ENCODE measurements around the gene ABCB11.

Gene ABCB11

DNA sequence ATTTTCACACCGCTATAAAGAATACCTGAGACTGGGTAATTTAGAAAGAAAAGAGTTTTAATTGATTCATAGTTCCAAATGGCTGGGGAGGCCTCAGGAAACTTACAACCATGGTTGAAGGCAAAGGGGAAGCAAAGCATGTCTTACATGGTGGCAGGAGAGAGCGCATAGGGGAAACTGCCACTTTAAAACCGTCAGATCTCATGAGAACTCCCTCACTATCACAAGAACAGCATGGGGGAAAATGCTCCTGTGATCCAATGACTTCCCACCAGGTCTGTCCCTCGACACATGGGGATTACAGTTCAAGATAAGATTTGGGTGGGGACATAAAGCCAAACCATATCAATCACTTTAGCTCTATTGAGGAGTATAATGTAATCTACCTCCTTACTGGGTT lies 53.5 kb downstream of the ABCB11 start:
- H3K9me3 Mint-ChIP-seq, result no peaks in the 10 kb centered on the region
- DNase-seq (ENCODE audit: low spot score in 2 of 2) (no peak), ATAC-seq (no peak)
- H3K4me1 Mint-ChIP-seq, result peaks cover 6% of the 10 kb centered on the region
- H3K36me3 Mint-ChIP-seq, result no peaks in the 10 kb centered on the region
- no peak overlapping the region for H3K27ac Mint-ChIP-seq
- no peak overlapping the region for H3K4me3 Mint-ChIP-seq

DNA sequence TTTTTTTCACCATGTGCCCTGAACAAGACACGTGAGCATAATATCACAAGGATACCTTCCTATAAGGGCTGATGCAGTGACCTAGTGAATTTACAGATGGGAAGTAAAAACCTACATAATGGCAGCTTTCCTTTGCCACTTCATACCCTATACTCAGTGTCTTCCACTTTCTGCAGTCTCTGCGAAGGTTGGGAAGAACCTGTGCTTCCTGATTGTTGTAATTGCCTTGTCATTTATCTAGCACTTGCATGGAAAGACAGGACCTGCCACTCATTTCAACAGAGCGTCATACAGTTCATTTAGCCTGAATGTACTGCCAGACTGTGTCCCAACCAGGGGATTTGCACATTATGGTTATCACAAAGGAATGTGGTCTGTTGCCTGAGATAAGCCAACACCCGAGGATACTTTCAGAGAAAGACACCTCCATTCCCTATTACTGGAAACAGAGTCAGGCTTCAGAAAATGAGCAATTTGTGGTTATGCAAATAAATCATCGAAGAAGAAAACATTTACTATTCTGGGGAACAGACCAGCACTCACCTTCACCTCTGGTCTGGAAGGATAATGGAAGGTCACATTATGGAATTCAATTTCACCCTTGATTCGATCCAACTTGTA lies 55.0 kb downstream of the ABCB11 start:
- peak; percentile 51 for ATAC-seq
- DNase-seq (ENCODE audit: low spot score in 2 of 2), result no peak
- Mint-ChIP-seq H3K36me3 (no peaks in the 10 kb centered on the region), H3K4me1 (peaks cover 6% of the 10 kb centered on the region), H3K27ac (no peak overlapping the region), H3K9me3 (no peaks in the 10 kb centered on the region), H3K4me3 (no peak overlapping the region)

DNA sequence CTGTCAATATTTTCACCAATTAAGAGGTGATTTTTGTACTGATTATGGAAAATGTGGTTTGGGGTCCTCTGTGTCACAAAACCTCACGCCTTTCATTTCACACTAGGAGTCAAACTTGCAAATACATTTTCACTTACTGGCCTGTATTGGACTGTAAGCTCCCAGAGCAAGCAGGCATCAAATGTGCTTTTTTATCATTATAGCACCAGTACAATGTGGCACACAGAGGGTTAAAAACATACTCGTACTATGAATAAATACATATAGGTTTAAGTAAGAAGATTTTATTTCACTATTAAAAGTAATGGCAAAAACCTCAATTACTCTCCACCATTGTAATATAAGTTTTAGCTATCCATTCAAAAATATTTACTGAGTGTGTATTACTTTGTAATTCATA lies 56.7 kb downstream of the ABCB11 start:
- no peaks in the 10 kb centered on the region for H3K9me3 Mint-ChIP-seq

DNA sequence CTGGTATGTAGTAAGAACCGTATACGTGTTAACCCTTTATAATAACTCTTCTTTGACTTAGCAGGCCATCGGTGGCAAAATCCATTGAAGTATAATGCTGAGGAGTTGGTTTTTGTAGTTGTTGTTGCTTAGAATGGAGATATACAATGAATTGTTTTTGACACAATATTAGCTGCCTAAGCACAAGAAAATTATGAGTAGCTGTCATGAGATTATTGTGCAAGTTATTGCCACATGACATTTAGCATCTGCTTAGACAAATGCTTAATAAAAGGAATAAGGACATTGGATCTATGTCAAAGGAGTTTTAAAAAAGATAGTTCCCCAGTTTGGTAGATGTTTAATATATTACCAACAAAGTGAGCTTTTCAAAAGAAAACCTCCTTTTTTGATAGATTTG lies 59.9 kb downstream of the ABCB11 start:
- no peaks in the 10 kb centered on the region for H3K36me3 Mint-ChIP-seq
- H3K4me3 Mint-ChIP-seq, result no peak overlapping the region
- ATAC-seq, result no peak
- no peak for DNase-seq (ENCODE audit: low spot score in 2 of 2)
- peaks cover 8% of the 10 kb centered on the region for H3K4me1 Mint-ChIP-seq
- no peak overlapping the region for H3K27ac Mint-ChIP-seq
- H3K9me3 Mint-ChIP-seq, result no peaks in the 10 kb centered on the region

More for the DNA sequence above, 56.7 kb downstream of the ABCB11 start:
- DNase-seq (ENCODE audit: low spot score in 2 of 2), result no peak
- Mint-ChIP-seq H3K36me3 (no peaks in the 10 kb centered on the region), H3K4me3 (no peak overlapping the region), H3K27ac (no peak overlapping the region), H3K4me1 (peaks cover 6% of the 10 kb centered on the region)
- ATAC-seq, result no peak

DNA sequence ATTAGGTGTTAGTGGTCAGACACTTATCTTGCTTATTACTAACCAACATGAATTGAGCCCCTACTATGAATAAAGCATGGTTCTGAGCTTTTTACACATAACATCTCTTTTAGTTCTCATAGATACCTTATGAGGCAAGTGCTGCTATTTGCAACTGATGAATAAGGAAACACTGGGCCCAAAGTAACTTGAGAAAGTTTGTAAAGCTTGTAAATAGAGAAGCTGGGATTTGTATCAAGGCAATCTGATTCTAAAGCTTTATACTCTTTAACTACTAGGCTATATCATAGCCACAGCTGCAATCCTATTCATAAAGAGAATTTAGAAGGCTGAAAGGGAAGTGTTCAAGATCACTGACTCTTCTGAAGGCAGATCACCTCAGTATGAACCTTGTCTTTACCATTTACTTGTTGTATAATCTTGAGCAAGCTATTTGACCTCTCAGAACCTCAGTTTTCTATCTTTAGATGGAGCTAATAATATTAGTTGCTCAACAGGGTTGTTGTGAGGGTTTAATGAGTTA lies 60.4 kb downstream of the ABCB11 start:
- H3K4me1 Mint-ChIP-seq, result peaks cover 8% of the 10 kb centered on the region
- H3K9me3 Mint-ChIP-seq, result no peaks in the 10 kb centered on the region
- no peak overlapping the region for H3K27ac Mint-ChIP-seq
- DNase-seq (ENCODE audit: low spot score in 2 of 2) (no peak), ATAC-seq (no peak)
- no peaks in the 10 kb centered on the region for H3K36me3 Mint-ChIP-seq
- H3K4me3 Mint-ChIP-seq, result no peak overlapping the region

DNA sequence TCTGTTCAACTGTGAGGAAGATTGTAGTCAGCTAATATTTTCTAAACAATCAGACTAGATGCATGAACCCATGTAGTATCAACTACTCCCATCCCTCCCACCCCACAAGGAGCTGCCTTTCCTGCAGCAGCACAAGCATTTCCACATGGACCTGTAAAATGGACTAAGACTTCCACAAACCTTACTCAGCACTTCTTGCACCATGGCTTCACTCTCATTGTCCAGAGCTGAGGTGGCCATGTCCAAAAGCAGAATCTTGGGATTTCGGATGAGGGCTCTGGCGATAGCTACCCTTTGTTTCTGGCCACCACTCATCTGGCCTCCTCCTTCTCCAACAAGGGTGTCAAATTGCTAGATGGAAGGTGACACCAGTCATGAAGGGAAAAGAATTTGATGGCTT lies 61.3 kb downstream of the ABCB11 start:
- Mint-ChIP-seq H3K27ac (no peak overlapping the region), H3K4me1 (peaks cover 14% of the 10 kb centered on the region), H3K36me3 (no peaks in the 10 kb centered on the region), H3K4me3 (no peak overlapping the region), H3K9me3 (no peaks in the 10 kb centered on the region)
- ATAC-seq (no peak), DNase-seq (ENCODE audit: low spot score in 2 of 2) (no peak)

DNA sequence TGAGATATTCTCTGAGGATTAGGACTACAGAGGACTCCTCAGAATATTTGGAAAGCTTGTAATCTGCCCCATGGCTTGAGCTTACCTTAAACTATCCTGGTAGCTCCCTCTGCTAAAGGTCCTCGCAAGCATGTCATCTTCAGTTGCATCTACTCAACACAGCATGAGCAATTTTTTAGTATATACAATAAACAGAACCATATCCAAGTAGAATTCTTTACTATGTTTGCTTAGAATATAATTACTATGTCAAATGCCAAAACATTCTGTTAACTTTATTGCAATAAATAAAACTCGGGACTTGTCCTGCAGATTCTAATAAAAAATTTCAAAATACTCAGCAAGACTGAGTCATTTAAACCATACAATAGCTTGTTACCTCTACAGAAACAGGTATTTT lies 62.8 kb downstream of the ABCB11 start:
- ATAC-seq, result no peak
- Mint-ChIP-seq H3K4me3 (no peak overlapping the region), H3K36me3 (no peaks in the 10 kb centered on the region), H3K4me1 (peaks cover 25% of the 10 kb centered on the region), H3K27ac (no peak overlapping the region), H3K9me3 (no peaks in the 10 kb centered on the region)
- no peak for DNase-seq (ENCODE audit: low spot score in 2 of 2)

DNA sequence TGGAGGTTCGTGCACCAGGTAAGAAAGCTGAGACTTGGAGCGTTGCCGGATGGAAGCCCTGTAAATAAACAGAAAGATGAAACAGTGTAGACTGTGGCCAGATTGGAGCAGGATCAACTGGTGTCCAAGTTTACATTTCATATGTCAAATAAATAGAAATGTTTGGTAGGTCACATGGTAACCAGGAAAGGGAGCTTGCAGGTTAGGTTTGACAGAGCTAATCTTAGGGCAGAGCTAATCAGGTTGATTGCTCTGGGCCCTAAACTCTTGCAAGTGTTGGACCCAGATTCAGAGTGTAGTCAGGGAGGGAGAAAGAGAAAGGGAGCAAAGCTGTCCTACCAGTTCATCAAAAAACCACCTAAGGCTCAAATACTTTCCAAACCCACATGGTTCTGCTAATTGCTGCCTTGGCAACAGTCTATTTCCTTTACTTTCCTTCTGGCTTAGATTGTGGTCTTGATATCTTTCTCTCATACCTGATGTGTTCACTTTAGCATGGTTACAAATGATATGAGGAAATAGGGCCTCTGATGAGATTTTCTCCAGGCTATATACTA lies 66.8 kb downstream of the ABCB11 start:
- Mint-ChIP-seq H3K27ac (peak overlapping the region; percentile 35), H3K36me3 (no peaks in the 10 kb centered on the region), H3K9me3 (no peaks in the 10 kb centered on the region), H3K4me1 (peaks cover 34% of the 10 kb centered on the region), H3K4me3 (no peak overlapping the region)
- ATAC-seq (peak; percentile 61), DNase-seq (ENCODE audit: low spot score in 2 of 2) (no peak)

DNA sequence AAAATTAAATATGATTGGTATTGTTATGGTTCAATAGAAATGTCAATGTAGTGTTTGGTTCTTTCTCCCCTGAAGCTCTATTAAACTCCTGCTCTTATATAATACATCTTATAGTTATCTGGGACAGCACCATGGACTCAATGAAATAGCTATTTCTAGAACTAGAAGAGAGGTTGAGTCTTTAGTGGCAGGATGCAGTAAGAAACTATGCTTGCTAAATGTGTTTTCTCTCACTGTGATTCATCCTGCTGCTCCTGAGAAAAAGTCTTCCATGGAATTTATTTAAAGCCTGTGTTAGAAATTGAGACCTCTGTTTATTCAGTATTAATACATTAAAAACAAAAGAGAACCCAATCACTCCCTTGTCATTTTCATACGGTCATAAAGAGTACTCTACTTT lies 68.5 kb downstream of the ABCB11 start:
- no peaks in the 10 kb centered on the region for H3K9me3 Mint-ChIP-seq
- no peak overlapping the region for H3K27ac Mint-ChIP-seq

DNA sequence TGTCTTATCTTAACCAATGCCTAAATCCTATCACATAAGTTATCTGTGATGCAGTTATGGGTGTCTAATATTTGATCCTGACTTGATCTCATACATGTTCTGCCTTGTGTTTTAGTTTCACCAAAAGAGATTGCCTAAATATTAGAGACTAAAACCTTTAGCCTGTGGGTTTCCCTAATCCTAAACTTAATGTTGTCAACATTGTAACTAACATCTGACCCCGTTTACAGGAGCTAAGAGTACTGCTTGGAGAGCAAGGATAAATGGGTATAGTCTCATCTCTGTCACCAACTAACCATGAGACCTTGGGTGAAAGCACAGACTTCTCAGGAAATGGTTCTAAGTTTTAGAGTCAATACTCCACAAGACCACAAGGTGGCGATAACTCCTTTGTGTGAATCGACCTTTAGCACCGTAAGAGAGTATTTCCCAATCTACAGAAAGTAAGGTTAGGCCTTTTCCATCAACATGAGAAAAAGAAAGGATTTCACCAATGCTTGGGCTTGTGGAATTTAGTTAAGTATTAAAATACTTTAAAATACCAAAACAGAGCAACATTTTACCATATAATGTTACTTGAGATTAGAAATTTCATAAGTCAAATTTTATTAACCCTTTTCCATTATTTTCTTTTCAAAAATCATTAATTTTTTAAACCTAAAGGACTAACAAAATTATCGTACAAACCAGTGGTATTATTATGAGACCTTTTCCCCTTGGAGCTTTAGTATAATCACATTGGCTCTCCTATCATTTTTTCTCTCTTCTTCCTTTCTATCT lies 69.5 kb downstream of the ABCB11 start:
- ATAC-seq (peak; percentile 84), DNase-seq (ENCODE audit: low spot score in 2 of 2) (peak; percentile 20 to 62)
- Mint-ChIP-seq H3K9me3 (no peaks in the 10 kb centered on the region), H3K27ac (peak overlapping the region; percentile 38), H3K4me1 (peaks cover 34% of the 10 kb centered on the region), H3K4me3 (no peak overlapping the region), H3K36me3 (no peaks in the 10 kb centered on the region)

More for the DNA sequence above, 68.5 kb downstream of the ABCB11 start:
- ATAC-seq (no peak), DNase-seq (ENCODE audit: low spot score in 2 of 2) (no peak)
- H3K4me1 Mint-ChIP-seq, result peaks cover 34% of the 10 kb centered on the region
- no peak overlapping the region for H3K4me3 Mint-ChIP-seq
- H3K36me3 Mint-ChIP-seq, result no peaks in the 10 kb centered on the region

DNA sequence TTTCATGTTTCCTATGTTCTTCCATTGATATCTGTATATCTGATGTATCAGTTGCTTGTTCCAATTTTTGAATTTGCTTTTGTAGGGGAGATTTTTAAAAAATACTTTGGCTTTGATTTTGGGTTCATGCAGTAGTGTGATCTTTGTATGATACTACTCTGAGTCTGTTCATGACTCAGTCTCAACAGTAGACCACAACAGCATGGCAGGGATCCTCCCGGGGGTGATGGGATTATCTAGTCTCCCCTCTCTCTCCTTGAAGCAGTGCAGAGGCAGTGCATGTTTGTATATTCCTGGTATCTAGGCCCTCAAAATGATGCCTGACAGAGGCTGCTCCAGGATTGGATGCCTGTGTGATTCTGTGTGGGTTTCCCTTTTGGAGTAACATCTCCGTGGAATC lies 74.7 kb downstream of the ABCB11 start:
- DNase-seq (ENCODE audit: low spot score in 2 of 2) (no peak), ATAC-seq (peak; percentile 52)
- no peak overlapping the region for H3K27ac Mint-ChIP-seq
- peaks cover 1% of the 10 kb centered on the region for H3K4me1 Mint-ChIP-seq
- H3K9me3 Mint-ChIP-seq, result peaks cover 4% of the 10 kb centered on the region
- no peaks in the 10 kb centered on the region for H3K36me3 Mint-ChIP-seq
- H3K4me3 Mint-ChIP-seq, result no peak overlapping the region

DNA sequence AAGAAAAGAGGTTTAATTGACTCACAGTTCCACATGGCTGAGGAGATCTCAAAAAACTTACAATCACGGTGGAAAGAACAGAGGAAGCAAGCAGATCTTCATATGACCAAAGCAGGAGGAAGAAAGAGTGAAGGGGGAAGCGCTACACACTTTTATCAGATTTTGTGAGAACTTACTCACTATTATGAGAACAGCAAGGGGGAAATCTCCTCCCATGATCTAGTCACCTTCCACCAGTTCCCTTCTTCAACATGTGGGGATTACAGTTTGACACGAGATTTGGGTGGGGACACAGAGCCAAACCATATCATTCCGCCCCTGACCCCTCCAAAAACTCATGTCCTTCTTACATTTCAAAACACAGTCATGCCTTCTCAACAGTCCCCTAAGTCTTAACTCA lies 75.8 kb downstream of the ABCB11 start:
- H3K9me3 Mint-ChIP-seq, result peaks cover 4% of the 10 kb centered on the region
- ATAC-seq, result no peak
- H3K36me3 Mint-ChIP-seq, result no peaks in the 10 kb centered on the region
- H3K4me3 Mint-ChIP-seq, result no peak overlapping the region
- no peaks in the 10 kb centered on the region for H3K4me1 Mint-ChIP-seq
- no peak for DNase-seq (ENCODE audit: low spot score in 2 of 2)
- no peak overlapping the region for H3K27ac Mint-ChIP-seq

DNA sequence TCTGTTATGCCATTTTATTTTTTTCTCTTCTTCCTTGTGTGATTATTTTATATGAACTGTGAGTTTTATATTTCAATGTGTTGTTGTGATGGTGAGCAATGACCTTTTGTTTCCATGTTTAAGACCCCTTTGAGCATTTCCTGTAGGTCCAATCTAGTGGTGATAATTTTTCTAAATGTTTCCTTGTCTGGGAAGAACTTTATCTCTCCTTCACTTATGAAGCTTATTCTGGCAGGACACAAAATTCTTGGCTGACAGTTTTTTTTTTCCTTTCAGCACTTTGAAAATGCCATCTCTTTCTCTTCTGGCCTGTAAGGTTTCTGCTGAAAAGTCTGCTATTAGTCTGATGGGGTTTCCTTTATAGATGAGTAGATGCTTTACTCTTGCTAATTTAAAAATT lies 76.9 kb downstream of the ABCB11 start:
- Mint-ChIP-seq H3K9me3 (peaks cover 4% of the 10 kb centered on the region), H3K36me3 (no peaks in the 10 kb centered on the region), H3K27ac (no peak overlapping the region), H3K4me1 (no peaks in the 10 kb centered on the region), H3K4me3 (no peak overlapping the region)
- ATAC-seq (no peak), DNase-seq (ENCODE audit: low spot score in 2 of 2) (no peak)

DNA sequence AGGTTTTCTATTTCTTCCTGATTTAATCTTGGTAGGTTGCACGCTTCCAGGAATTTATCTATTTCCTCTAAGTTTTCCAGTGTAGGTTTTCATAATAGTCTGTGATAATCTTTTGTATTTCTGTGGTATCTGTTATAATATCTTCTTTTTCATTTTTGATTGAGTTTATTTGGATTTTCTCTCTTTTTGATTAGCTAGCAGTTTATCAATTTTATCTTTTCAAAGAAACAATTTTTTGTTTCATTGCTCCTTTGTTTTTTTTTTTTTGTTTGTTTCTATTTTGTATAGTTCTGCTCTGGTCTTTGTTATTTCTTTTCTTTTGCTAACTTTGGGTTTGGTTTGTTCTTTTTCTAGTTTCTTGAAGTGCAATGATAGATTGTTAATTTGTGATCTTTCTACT lies 78.7 kb downstream of the ABCB11 start:
- Mint-ChIP-seq H3K4me3 (no peak overlapping the region), H3K27ac (no peak overlapping the region), H3K36me3 (no peaks in the 10 kb centered on the region), H3K4me1 (no peaks in the 10 kb centered on the region), H3K9me3 (peaks cover 4% of the 10 kb centered on the region)
- ATAC-seq (no peak), DNase-seq (ENCODE audit: low spot score in 2 of 2) (no peak)

DNA sequence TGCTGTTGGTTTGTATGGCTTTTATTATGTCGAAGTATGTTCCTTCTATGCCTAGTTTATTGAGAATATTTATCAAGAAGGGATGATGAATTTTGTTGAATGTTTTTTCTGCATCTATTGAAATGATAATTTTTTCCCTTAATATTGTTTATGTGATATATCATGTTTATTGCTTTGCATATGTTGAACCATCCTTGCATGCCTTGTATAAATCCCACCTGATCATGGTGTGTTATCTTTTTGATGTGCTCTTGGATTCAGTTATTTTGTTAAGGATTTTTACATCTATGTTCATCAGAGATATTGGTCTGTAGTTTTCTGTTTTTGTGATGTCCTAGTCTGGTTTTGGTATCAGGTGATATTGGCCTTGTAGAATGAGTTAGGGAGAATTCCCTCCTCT lies 79.3 kb downstream of the ABCB11 start:
- ATAC-seq (no peak), DNase-seq (ENCODE audit: low spot score in 2 of 2) (no peak)
- Mint-ChIP-seq H3K27ac (no peak overlapping the region), H3K4me3 (no peak overlapping the region), H3K36me3 (no peaks in the 10 kb centered on the region), H3K9me3 (peaks cover 4% of the 10 kb centered on the region), H3K4me1 (no peaks in the 10 kb centered on the region)

DNA sequence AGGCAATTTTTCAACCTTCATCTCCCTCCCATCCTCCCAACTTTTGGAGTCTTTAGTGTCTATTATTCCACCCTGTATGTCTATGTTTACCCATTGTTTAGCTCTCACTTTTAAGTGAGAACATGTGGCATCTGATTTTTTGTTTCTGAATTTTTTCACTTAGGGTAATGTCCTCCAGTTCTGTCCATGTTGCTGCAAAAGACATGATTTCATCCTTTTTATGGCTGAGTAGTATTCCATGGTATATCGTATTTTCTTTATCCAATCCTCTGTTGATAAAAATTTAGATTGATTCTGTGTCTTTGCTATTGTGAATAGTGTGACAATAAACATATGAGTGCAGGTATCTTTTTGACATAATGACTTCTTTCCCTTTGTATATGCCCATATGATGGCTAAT lies 81.8 kb downstream of the ABCB11 start:
- no peak overlapping the region for H3K4me3 Mint-ChIP-seq
- ATAC-seq (no peak), DNase-seq (ENCODE audit: low spot score in 2 of 2) (no peak)
- H3K4me1 Mint-ChIP-seq, result no peaks in the 10 kb centered on the region
- no peaks in the 10 kb centered on the region for H3K36me3 Mint-ChIP-seq
- H3K27ac Mint-ChIP-seq, result no peak overlapping the region
- peaks cover 4% of the 10 kb centered on the region for H3K9me3 Mint-ChIP-seq
